ENCODE measurements around the gene CREB1.

CREB1 gene

GRCh38 chr2:207543272-207543671 is 13.5 kb downstream of the CREB1 start:
- no peak for DNase-seq

DNA sequence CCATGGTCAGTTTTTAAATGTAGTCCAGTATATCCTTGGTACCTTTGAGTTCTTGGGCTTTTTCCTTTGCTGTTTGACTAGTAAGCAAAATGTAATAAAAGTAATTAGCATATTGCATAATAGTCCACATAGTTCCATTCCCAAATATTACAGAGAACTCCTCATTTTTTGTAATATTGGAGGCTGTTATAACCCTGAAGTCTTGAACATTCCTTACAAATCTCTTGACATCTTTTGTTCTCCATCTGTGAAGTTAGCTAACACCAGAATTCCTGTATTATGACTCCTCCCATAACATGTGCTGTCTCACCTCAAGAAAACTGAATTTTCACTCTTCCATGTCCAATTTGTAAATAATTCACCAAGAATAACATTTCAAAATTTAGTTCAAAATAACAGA is 17.1 kb downstream of the CREB1 start:
- no peak for DNase-seq

GRCh38 chr2:207549145-207549544 is 19.4 kb downstream of the CREB1 start:
- no peak for DNase-seq

GRCh38 chr2:207558079-207558491 is 28.3 kb downstream of the CREB1 start:
- no peak for DNase-seq

DNA sequence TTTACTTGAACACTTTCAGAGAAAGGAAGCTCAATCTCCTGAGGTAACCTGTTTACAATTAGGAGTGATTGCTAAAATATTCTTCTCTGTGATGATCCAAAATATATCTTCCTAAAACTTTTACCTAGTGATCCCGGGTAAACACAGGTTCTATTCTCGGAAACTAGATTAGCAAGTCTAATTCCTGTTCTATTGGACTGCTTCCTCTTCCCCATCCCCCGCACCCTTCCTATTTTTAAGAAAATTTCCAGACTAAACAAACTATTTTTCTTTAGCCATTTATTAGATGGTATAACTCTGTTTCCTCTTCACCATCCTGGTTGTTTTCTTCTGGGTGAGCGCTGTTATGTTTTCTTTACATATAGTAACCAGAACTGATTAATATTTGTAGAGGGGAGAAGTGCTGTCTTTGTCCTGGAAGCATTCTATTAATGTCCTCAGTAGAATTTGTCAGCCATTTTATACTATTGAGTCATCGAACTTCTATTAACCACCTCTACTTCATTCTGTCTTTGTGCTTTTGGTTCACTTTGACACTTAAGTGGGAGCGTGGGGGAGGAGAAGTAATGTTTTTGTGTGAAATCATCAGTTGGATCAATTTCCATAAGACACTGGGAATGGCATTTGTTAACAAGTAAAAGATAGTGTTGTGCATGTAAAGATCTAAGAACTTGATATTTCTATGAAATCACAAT is 31.8 kb downstream of the CREB1 start:
- no peak for DNase-seq

GRCh38 chr2:207565736-207566500 is 36.2 kb downstream of the CREB1 start:
- no peak for DNase-seq

GRCh38 chr2:207567671-207568070 is 37.9 kb downstream of the CREB1 start:
- DNase-seq, result no peak

DNA sequence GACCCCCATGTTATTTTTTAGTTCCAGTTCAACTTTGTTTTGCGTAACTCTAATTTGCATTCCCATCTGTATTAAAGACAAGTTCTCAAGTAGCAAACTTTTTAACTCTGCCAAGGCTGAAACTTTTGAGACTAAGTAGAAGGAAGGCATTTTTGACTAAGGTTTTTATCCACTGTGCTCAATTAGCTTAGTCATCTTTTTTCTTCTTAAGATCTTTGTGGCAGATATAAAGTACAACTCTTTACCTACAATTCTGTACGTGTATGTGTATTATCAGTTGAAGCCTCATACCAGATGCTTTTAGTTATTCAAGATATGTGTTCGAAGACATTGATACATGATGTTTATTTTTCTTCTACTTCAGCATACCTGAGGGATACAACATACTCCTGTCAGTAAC is 41.6 kb downstream of the CREB1 start:
- DNase-seq, result no peak

DNA sequence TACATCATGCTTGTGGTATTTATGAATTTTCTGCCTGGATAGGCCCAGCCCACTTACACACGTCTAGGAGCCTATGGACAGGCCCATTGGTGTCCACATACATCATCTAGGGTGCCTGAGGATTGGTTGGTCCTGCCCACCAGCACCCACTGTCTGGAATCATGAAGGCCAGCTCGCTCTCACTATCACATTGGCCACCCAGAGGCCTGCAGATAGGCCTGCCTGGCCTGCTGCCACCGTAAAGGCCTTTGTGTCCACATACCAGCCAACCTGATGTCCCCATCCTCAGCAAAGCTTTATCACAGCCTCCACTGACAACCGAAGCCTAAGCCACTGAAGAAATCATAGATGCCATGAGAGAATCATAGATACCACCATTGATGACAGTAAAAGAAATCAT is 55.2 kb downstream of the CREB1 start:
- no peak for DNase-seq

- no peak for DNase-seq
These were observed 57.5 kb downstream of the CREB1 start for GRCh38 chr2:207587305-207587704.

GRCh38 chr2:207589143-207589542 is 59.4 kb downstream of the CREB1 start:
- DNase-seq, result no peak

GRCh38 chr2:207593277-207593676 is 63.5 kb downstream of the CREB1 start:
- no peak for DNase-seq

DNA sequence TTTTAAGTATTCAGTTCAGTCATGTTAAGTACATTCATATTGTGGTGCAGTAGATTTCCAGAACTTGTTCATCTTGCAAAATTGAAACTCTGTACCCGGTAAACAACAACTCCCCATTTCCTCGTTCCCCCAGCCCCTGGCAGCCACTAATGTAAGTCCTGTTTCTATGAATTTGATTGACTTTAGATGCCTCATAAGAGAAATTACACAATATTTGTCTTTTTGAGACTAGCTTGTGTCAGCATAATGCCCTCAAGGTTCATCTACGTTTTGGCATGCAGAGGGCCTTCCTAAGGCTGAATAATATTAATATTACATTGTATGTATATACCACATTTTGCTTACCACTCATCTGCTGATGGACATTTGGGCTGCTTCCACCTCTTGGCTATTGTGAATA is 64.5 kb downstream of the CREB1 start:
- no peak for DNase-seq

DNA sequence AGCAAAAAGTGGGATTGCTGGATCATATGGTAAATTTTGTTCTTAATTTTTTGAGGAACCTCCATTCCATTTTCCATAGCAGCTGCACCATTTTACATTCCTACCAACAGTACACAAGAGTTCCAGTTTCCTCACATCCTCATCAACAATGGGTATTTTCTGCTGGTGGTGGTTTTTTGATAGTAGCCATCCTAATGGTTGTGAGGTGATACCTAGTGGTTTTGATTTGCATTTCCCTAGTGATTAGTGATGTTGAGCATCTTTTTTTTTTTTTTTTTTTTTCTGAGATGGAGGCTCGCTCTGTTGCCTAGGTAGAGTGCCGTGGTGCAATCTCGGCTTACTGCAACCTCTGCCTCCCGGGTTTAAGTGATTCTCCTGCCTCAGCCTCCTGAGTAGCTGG is 65.0 kb downstream of the CREB1 start:
- no peak for DNase-seq

- DNase-seq, result no peak
These were observed 69.9 kb downstream of the CREB1 start for GRCh38 chr2:207599636-207600035.

- no peak for DNase-seq
These were observed 70.5 kb downstream of the CREB1 start for GRCh38 chr2:207600231-207600630.

- no peak for DNase-seq
These were observed 72.0 kb downstream of the CREB1 start for GRCh38 chr2:207601774-207602173.

GRCh38 chr2:207603486-207603885 is 73.7 kb downstream of the CREB1 start:
- no peak for DNase-seq

DNA sequence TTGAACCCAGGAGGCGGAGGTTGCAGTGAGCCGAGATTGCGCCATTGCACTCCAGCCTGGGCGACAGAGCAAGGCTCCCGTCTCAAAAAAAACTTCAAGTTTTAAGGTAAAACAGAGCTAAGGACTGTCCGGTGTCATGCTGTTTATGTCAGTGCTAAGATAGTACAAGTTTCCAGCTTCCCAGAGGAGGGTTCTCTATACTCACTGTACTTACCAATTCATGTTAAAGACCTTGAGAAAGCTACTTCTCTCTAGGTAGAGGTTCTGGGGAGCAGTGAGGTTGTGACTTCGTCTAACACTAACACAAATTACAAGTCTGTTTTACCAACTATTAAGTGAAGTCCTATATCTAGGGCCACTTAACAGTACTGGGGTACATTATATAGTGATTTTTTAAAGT is 76.6 kb downstream of the CREB1 start:
- DNase-seq, result no peak

DNA sequence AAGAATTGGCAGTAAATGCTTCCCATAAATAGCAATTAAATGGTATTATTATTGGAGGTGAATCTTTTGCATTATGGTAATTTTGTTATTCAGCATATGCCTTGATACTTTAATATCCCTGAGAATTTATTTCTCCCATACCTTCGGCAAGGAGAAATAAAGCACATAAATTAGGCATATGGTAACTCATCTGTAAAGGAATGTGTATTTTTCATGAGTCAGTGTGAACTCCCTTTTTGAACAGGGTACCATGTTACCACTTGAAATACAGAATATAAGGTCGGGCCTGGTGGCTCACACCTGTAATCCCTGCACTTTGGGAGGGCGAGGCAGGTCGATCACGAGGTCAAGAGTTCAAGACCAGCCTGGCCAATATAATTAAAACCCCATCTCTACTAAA is 77.1 kb downstream of the CREB1 start:
- DNase-seq, result no peak

GRCh38 chr2:207612714-207613113 is 83.0 kb downstream of the CREB1 start:
- DNase-seq, result no peak

GRCh38 chr2:207614824-207615223 is 85.1 kb downstream of the CREB1 start:
- no peak for DNase-seq

GRCh38 chr2:207616185-207616584 is 86.4 kb downstream of the CREB1 start:
- no peak for DNase-seq

DNA sequence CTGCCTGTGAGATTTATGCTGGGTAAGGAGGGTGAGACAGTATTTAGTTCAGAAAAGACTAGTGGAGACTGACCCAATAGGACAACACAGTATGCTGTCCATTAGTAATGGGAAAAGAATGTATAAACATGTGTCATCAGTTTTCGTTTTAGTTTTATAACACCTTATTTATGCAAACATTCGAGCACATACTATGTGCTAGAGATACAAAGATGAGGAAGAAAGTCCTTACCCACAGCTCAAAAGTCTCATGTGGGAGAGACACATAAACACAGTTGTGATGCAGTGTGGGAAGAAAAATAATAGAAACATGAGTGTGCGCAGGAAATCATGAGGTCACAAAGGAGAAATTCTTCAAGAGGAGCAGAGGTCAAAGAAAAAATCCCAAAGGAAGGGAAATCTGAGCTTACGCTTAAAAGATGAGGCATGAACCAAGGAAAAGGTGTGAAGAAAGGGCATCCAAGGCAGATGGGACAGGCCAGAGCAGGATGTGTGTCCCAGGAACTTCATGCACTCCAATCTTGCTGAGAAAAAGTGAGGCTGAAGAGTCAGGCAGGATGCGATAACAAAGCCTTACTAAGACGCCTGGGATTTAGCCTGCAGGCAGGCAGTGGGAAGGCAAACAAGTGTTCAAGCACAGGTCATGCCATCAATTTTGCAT is 87.4 kb downstream of the CREB1 start:
- no peak for DNase-seq

Measured in SHP77 (cell line).